SK-N-SH treated with all-trans-retinoic acid at 6 μM for 48 hours (cell line): ENCODE results near the gene STK39.

Experiments used
- ARNTL ChIP-seq: fragments of 450-650 bp; formaldehyde crosslinking; IDR thresholded peaks from 2 replicates; pipeline ENCODE4 v1.5.0; 2020; ENCODE audit warnings: low read depth, mild to moderate bottlenecking, moderate library complexity, borderline replicate concordance
- CSRNP3 ChIP-seq: fragments of 250-450 bp; sonication (Bioruptor Pico); IDR thresholded peaks from 2 replicates; pipeline ENCODE4 v1.5.1; 2021; ENCODE audit warnings: mild to moderate bottlenecking, moderate library complexity
- ISL1 ChIP-seq: fragments of 250-450 bp; sonication (Bioruptor Pico); IDR thresholded peaks from 2 replicates; pipeline ENCODE4 v2.1.2; 2022; ENCODE audit warnings: mild to moderate bottlenecking, moderate library complexity
- OSR1 ChIP-seq: fragments of 250-450 bp; sonication (Bioruptor Pico); IDR thresholded peaks from 2 replicates; pipeline ENCODE4 v1.8.0; 2022; ENCODE audit warnings: moderate library complexity, mild to moderate bottlenecking, inconsistent platforms
- PATZ1 ChIP-seq: fragments of 250-450 bp; sonication (Bioruptor Pico); IDR thresholded peaks from 2 replicates; pipeline ENCODE4 v1.8.0; 2020; ENCODE audit warnings: mild to moderate bottlenecking, moderate library complexity, borderline replicate concordance
- RARB ChIP-seq: fragments of 250-450 bp; sonication (Bioruptor Pico); IDR thresholded peaks from 2 replicates; pipeline ENCODE4 v1.8.0; 2021; ENCODE audit warnings: mild to moderate bottlenecking, moderate library complexity
- SNAI2 ChIP-seq: fragments of 250-450 bp; sonication (Bioruptor Pico); IDR thresholded peaks from 2 replicates; pipeline ENCODE4 v1.5.0; 2020; ENCODE audit warnings: mild to moderate bottlenecking, moderate library complexity
- ZC3H10 ChIP-seq: fragments of 250-450 bp; sonication (Bioruptor Pico); IDR thresholded peaks from 2 replicates; pipeline ENCODE4 v1.5.1; 2021; ENCODE audit warnings: mild to moderate bottlenecking, moderate library complexity
- ZFP3 ChIP-seq: fragments of 250-450 bp; sonication (Bioruptor Pico); IDR thresholded peaks from 2 replicates; pipeline ENCODE4 v1.5.0; 2020; ENCODE audit warnings: mild to moderate bottlenecking, moderate library complexity
- ZFP30 ChIP-seq: fragments of 450-650 bp; formaldehyde crosslinking; IDR thresholded peaks from 2 replicates; pipeline ENCODE4 v1.5.0; 2022; ENCODE audit warnings: mild to moderate bottlenecking, moderate library complexity
- ZNF565 ChIP-seq: fragments of 450-650 bp; formaldehyde crosslinking; conservative IDR thresholded peaks from 2 replicates; pipeline ENCODE4 v1.5.0; 2020; ENCODE audit warnings: low read depth, mild to moderate bottlenecking, moderate library complexity
- ZNF70 ChIP-seq: fragments of 450-650 bp; formaldehyde crosslinking; IDR thresholded peaks from 2 replicates; pipeline ENCODE4 v1.5.0; 2020; ENCODE audit warnings: mild to moderate bottlenecking, moderate library complexity
- ZNF8 ChIP-seq: fragments of 450-650 bp; formaldehyde crosslinking; IDR thresholded peaks from 2 replicates; pipeline ENCODE4 v1.5.0; 2020; ENCODE audit warnings: mild to moderate bottlenecking, moderate library complexity

- peak; percentile 58; the same call in 1 of the 2 replicates for TF ChIP-seq PATZ1
- TF ChIP-seq ZNF70 (CRISPR knock-in tag), result no peak
- TF ChIP-seq CSRNP3 (CRISPR knock-in tag), result no peak
- no peak for TF ChIP-seq ZFP30 (CRISPR knock-in tag)
- TF ChIP-seq ZNF565, result no peak
- TF ChIP-seq ZFP3 (CRISPR knock-in tag), result no peak
- no peak for TF ChIP-seq ZC3H10 (CRISPR knock-in tag)
- no peak for TF ChIP-seq ISL1
- TF ChIP-seq SNAI2 (CRISPR knock-in tag), result no peak
- TF ChIP-seq RARB, result no peak
- no peak for TF ChIP-seq ZNF8
- TF ChIP-seq OSR1, result no peak
- no peak for TF ChIP-seq ARNTL (CRISPR knock-in tag)
Observed at GRCh38 chr2:168247341-168248261, at the start of gene STK39.
